ENCODE results near the gene DNAH14.

- TF ChIP-seq, protein P1, sequence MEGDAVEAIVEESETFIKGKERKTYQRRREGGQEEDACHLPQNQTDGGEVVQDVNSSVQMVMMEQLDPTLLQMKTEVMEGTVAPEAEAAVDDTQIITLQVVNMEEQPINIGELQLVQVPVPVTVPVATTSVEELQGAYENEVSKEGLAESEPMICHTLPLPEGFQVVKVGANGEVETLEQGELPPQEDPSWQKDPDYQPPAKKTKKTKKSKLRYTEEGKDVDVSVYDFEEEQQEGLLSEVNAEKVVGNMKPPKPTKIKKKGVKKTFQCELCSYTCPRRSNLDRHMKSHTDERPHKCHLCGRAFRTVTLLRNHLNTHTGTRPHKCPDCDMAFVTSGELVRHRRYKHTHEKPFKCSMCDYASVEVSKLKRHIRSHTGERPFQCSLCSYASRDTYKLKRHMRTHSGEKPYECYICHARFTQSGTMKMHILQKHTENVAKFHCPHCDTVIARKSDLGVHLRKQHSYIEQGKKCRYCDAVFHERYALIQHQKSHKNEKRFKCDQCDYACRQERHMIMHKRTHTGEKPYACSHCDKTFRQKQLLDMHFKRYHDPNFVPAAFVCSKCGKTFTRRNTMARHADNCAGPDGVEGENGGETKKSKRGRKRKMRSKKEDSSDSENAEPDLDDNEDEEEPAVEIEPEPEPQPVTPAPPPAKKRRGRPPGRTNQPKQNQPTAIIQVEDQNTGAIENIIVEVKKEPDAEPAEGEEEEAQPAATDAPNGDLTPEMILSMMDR (IDR thresholded peaks at IDR 0.05), result no peak
- no peak for TF ChIP-seq ZFX (IDR thresholded peaks at IDR 0.05; ENCODE audit: borderline replicate concordance)
Observed at GRCh38 chr1:224906340-224906739, 23.1 kb upstream of the DNAH14 start.

Measured in 22Rv1 (cell line).